GM19043 (cell line): ENCODE data around the gene TK2.
"Not testable (repeated sequence)": the region's sequence is repeated elsewhere in the genome, so short reads cannot be mapped to it uniquely, and the experiment has no call there.

Source experiments
- ATAC-seq: cut with Tn5 transposase; IDR thresholded peaks from one replicate; pipeline ENCODE4 v1.9.1; 2021; ENCODE audit warnings: low read depth; ENCODE audit not compliant: unreplicated experiment

Gene TK2

GRCh38 chr16:66509576-66509975 is 40.3 kb downstream of the TK2 start:
- ATAC-seq = no peak

GRCh38 chr16:66508914-66509496 is 40.9 kb downstream of the TK2 start:
- no peak for ATAC-seq

GRCh38 chr16:66508248-66508913 is 41.5 kb downstream of the TK2 start:
- no peak for ATAC-seq

GRCh38 chr16:66507731-66508239 is 42.1 kb downstream of the TK2 start:
- no peak for ATAC-seq

- no peak for ATAC-seq
These were observed 46.3 kb downstream of the TK2 start for GRCh38 chr16:66503612-66504011.

GRCh38 chr16:66503030-66503429 is 46.9 kb downstream of the TK2 start:
- no peak for ATAC-seq

- no peak for ATAC-seq
These were observed 47.7 kb downstream of the TK2 start for GRCh38 chr16:66502020-66502913.

GRCh38 chr16:66501563-66501962 is 48.4 kb downstream of the TK2 start:
- ATAC-seq = not testable (repeated sequence)

GRCh38 chr16:66497921-66498320 is 52.0 kb downstream of the TK2 start:
- ATAC-seq = not testable (repeated sequence)

GRCh38 chr16:66496226-66496625 is 53.7 kb downstream of the TK2 start:
- not testable (repeated sequence) for ATAC-seq

GRCh38 chr16:66495440-66495839 is 54.5 kb downstream of the TK2 start:
- ATAC-seq = no peak

GRCh38 chr16:66494916-66495315 is 55.0 kb downstream of the TK2 start:
- no peak for ATAC-seq

- ATAC-seq = no peak
These were observed 56.2 kb downstream of the TK2 start for GRCh38 chr16:66493490-66494401.

GRCh38 chr16:66491716-66492064 is 58.2 kb downstream of the TK2 start:
- no peak for ATAC-seq

GRCh38 chr16:66490774-66491715 is 58.9 kb downstream of the TK2 start:
- no peak for ATAC-seq

GRCh38 chr16:66489818-66490217 is 60.1 kb downstream of the TK2 start:
- ATAC-seq = no peak

- no peak for ATAC-seq
These were observed 60.5 kb downstream of the TK2 start for GRCh38 chr16:66489385-66489784.

- no peak for ATAC-seq
These were observed 61.4 kb downstream of the TK2 start for GRCh38 chr16:66488505-66488904.

- no peak for ATAC-seq
These were observed 62.2 kb downstream of the TK2 start for GRCh38 chr16:66487580-66488275.
